PFSK-1 (cell line): ENCODE measurements around the gene JPH4.

Experiments
- FOXP2 ChIP-seq: optimal IDR thresholded peaks from 2 replicates; pipeline ENCODE3; 2011; ENCODE audit warnings: borderline replicate concordance, control low read depth, inconsistent platforms; ENCODE audit not compliant: insufficient read depth; ENCODE audit errors: extremely low read length, extremely low read depth
- POLR2AphosphoS5 ChIP-seq: IDR thresholded peaks from 2 replicates; pipeline ENCODE4 v1.6.1; 2012; ENCODE audit warnings: low read depth, mild to moderate bottlenecking, control low read depth, low read length, moderate library complexity
- SIN3A ChIP-seq: IDR thresholded peaks from 2 replicates; pipeline ENCODE4 v1.6.1; 2012; ENCODE audit warnings: mild to moderate bottlenecking, low read length, moderate library complexity, borderline replicate concordance; ENCODE audit not compliant: insufficient read depth
- TAF1 ChIP-seq: IDR thresholded peaks from 2 replicates; pipeline ENCODE4 v1.6.1; 2012; ENCODE audit warnings: low read length, control low read depth, borderline replicate concordance; ENCODE audit not compliant: insufficient read depth
- TF ChIP-seq, protein P1 (sequence below), 2 experiments: IDR thresholded peaks; 2 replicates each; pipeline versions ENCODE4 v1.6.1 to v1.8.0; 2011 to 2012; ENCODE audit warnings: low read depth in 2 of 2, low read length in 2 of 2, control low read depth in 1 of 2, inconsistent platforms in 1 of 2, mild to moderate bottlenecking in 1 of 2, moderate library complexity in 1 of 2; ENCODE audit not compliant: insufficient read depth in 1 of 2

The JPH4 gene

DNA sequence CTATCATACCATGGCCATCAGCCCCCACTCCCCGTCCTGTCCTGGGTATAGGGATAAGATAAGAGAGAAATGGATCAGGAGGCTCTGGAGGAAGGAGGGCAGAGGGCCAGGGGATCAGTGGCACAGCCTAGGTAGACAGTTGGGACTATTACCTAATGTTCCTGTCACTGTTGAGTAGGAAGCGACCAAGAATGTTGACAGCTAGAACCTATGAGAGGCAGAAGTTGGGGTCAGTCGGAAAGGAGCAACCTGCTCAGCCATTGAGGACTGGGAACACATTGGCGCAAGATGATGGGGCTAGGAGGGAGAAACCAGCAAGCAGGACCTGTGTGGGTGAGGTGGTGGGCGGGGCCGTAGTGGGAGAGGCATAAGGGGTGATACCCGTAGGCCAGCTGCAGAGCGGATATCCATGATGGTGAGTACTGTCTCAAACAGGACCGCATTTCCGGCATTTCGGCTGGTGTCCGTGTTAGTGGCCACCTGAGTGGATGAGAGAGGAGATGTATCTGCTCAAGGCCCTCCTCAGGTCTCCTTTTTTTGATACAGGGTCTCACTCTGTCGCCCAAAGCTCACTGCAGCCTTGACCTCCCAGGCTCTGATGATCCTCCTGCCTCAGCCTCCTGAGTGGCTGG is 14.3 kb downstream of the JPH4 start:
- TF ChIP-seq SIN3A: no peak
- no peak for TF ChIP-seq POLR2AphosphoS5
- TF ChIP-seq, protein P1, sequence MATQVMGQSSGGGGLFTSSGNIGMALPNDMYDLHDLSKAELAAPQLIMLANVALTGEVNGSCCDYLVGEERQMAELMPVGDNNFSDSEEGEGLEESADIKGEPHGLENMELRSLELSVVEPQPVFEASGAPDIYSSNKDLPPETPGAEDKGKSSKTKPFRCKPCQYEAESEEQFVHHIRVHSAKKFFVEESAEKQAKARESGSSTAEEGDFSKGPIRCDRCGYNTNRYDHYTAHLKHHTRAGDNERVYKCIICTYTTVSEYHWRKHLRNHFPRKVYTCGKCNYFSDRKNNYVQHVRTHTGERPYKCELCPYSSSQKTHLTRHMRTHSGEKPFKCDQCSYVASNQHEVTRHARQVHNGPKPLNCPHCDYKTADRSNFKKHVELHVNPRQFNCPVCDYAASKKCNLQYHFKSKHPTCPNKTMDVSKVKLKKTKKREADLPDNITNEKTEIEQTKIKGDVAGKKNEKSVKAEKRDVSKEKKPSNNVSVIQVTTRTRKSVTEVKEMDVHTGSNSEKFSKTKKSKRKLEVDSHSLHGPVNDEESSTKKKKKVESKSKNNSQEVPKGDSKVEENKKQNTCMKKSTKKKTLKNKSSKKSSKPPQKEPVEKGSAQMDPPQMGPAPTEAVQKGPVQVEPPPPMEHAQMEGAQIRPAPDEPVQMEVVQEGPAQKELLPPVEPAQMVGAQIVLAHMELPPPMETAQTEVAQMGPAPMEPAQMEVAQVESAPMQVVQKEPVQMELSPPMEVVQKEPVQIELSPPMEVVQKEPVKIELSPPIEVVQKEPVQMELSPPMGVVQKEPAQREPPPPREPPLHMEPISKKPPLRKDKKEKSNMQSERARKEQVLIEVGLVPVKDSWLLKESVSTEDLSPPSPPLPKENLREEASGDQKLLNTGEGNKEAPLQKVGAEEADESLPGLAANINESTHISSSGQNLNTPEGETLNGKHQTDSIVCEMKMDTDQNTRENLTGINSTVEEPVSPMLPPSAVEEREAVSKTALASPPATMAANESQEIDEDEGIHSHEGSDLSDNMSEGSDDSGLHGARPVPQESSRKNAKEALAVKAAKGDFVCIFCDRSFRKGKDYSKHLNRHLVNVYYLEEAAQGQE (IDR thresholded peaks at IDR 0.05; ENCODE audit: insufficient read depth in 1 of 2, low read depth in 2 of 2, low read length in 2 of 2): no peak
- TF ChIP-seq FOXP2: no peak
- TF ChIP-seq TAF1: no peak

- TF ChIP-seq TAF1 (no peak), FOXP2 (no peak), POLR2AphosphoS5 (no peak), SIN3A (no peak)
- TF ChIP-seq, protein P1 (IDR thresholded peaks at IDR 0.05; ENCODE audit: insufficient read depth in 1 of 2, low read depth in 2 of 2, low read length in 2 of 2): no peak
These were observed 15.0 kb downstream of the JPH4 start for GRCh38 chr14:23563473-23564180.

- TF ChIP-seq TAF1: no peak
- TF ChIP-seq SIN3A: no peak
- no peak for TF ChIP-seq POLR2AphosphoS5
- no peak for TF ChIP-seq FOXP2
- TF ChIP-seq, protein P1 (IDR thresholded peaks at IDR 0.05; ENCODE audit: insufficient read depth in 1 of 2, low read depth in 2 of 2, low read length in 2 of 2): no peak; a peak in 1 of 4 replicates
These were observed 15.6 kb downstream of the JPH4 start for GRCh38 chr14:23562822-23563472.

DNA sequence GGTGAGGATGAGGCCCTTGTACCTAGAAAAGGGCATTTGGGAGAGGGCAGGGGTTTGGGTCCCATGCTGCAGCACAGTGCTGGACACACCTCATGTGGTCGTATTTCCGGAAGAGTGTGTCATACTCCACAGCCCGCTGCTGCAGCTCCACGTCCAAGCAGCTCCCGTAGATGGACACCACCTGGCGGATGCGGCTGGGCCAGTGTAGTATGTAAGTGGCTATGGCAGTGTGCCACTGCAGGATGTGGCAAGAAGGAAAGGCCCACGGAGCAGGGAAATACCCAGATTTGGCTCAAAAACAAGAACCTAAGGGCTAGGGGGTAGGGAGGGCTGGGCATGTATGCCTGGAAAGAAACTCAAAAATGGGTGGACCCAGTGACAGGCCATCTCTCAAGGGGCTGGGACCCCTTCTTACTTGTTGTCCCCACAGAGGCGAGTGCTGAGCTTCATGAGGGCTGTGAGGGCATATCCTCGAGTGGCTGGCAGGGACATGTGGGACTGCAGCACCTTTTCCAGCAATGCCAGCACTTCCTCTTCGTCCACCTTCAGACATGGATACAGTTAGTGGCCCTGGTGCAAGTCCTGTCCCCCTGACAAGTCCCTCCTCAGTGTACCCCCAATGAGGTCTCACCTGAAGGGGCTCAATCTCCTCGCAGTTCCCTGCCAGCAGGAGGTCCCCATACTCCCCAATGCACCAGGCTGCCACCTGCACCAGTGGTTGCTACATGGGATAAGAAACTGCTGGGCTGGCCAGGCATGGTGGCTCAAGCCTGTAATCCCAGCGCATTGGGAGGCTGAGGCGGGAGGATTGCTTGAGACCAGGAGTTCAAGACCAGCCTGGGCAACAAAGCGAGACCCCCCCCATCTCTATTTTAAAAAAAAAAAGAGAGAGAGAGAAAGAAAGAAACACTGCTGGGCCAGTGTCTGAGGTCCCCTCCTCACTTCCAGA is 16.4 kb downstream of the JPH4 start:
- no peak for TF ChIP-seq TAF1
- TF ChIP-seq FOXP2: no peak
- no peak for TF ChIP-seq SIN3A
- no peak for TF ChIP-seq POLR2AphosphoS5
- TF ChIP-seq, protein P1 (IDR thresholded peaks at IDR 0.05; ENCODE audit: insufficient read depth in 1 of 2, low read depth in 2 of 2, low read length in 2 of 2): no peak
